GM19395 (cell line): ENCODE results near the gene TTLL10.
"Not testable (repeated sequence)": the region's sequence is repeated elsewhere in the genome, so short reads cannot be mapped to it uniquely, and the experiment has no call there.

Source experiments
- ATAC-seq: cut with Tn5 transposase; IDR thresholded peaks from one replicate; pipeline ENCODE4 v1.9.1; 2021; ENCODE audit warnings: mild to moderate bottlenecking, moderate library complexity; ENCODE audit not compliant: unreplicated experiment

Gene TTLL10

DNA sequence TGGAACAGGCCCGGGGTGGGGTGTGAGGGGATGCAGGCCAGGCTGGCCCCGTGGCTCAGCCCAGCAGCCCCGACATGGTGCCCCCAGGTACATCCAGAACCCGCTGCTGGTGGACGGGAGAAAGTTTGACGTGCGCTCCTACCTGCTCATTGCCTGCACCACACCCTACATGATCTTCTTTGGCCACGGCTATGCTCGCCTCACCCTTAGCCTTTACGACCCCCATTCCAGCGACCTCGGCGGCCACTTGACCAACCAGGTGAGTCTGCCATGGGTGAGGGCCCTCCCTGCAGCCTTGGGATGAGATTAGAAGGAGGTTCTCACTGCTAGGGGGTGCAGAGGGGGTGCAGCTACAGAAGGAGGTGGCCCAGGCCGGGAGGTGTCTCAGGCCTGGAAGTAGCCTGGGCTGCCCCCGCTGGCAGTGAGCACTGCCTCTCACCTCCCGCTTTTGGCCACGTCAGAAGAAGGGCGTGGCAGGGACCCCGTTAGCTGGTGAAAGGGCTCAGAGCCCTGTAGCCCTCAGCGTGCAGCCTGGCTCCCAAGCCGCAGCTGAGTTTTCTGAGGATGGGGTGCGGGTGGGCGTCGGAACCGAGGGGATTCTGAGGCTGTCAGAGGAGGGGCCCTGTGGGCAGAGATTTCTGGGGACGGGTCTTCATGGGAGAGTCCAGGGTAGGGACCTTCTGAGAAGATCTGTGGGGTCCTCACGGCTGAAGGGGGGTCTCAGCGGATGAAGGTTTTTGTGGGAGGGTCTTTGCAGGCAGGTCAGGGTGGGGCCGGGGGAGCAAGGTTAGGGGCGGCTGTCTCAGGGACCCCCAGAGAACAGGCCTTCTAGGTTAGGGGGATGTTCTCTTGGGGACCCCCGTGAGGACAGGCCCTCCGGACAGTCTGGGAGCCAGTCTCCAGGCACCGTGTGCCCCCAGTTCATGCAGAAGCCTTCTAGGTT is 10.4 kb downstream of the TTLL10 start:
- no peak for ATAC-seq

DNA sequence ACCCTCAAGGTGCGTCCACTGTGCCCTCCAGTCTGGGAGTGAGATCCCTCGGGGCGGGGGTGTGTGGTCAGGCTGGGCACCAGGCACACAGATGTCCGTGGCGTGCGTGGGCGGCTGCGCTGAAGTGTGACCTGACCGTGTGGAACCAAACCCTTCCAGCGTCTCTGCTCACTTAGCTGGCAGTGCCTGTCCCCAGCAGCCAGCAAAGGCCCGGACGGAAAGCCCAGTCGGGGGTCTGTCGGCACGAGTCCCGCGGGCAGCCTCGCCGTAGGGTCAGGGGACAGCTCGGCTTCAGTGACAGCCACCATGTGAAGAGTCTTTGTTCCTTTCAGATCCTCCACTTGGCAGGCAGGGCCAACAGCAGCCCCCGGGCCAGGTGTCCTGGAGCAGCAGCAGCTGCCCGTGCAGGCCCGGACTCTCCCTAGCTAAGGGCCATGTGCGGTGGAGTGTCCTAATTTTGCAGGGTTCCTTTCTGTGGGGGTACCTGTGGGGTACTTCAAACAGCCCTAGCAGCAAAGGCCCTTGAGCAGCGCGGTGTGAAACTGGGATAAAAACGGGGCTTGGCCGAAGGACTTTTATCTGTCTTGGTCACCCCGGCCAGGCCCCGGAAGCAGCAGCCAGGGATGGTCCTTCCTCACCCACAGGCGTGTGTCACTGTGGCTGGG is 11.6 kb downstream of the TTLL10 start:
- no peak for ATAC-seq

DNA sequence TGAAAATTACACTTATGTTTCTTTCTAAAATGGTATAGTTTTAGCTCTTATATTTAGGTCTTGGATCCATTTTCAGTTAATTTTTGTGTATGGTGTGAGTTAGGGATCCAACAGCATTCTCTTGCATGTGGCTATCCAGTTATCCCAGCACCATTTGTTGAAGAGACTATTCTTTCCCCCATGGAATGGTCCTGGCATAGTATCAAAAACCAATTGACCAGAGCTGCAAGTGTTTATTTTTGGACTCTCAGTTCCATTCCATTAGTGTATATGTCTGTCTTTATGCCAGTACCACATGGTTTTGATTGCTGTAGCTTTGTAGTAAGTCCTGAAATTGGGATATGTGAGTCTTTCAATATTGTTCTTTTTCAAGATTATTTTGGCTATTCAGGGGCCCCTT is 14.3 kb downstream of the TTLL10 start:
- no peak for ATAC-seq

DNA sequence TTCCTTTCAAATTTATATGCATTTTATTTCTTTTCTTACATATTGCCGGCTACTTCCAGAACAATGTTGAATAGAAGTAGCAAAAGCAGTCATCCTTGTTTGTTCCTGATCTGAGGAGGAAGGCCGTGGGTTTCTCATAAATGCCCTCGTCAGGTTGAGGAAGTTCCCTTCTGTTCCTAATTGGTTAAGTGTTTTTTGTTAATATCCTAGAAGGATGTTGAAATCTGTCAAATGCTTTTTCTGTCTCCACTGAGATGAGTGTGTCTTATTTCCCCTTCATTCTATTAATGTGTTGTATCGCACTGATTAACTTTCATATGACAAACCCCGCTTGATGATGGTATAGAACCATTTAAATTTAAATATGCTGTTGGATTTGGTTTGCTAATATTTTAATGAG is 15.4 kb downstream of the TTLL10 start:
- ATAC-seq, result no peak

DNA sequence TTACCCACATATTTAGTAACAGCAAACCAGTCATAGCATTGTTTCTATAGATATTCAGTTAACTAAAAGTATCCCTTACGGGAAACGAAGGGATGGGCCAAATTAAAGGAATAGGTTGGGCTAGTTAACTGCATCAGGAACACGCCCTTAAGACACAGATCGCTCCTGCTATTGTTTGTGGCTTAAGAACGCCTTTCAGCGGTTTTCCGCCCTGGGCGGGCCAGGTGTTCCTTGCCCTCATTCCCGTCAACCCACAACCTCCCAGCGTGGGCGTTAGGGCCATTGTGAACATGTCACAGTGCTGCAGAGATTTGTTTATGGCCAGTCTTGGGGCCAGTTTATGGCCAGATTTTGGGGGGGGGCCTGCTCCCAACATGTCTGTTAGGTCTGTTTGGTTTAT is 18.1 kb downstream of the TTLL10 start:
- no peak for ATAC-seq

DNA sequence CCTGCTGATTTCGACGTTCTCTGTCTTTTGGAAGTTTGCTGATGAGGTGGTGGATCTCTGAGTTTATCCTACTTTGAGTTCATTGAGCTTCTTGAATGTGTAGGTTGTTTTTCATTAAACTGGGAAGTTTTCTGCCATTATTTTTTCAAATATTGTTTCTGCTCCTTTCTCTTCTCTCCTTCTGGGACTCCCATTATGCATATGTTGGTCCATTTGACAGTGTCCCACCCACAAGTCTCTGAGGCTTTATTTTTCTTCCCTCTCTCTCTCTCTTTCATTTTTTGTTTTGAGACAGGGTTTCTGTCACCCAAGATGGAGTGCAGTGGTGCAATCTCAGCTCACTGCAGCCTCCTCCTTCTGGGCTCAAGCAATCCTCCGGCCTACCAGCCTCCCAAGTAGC is 21.0 kb downstream of the TTLL10 start:
- ATAC-seq, result no peak

DNA sequence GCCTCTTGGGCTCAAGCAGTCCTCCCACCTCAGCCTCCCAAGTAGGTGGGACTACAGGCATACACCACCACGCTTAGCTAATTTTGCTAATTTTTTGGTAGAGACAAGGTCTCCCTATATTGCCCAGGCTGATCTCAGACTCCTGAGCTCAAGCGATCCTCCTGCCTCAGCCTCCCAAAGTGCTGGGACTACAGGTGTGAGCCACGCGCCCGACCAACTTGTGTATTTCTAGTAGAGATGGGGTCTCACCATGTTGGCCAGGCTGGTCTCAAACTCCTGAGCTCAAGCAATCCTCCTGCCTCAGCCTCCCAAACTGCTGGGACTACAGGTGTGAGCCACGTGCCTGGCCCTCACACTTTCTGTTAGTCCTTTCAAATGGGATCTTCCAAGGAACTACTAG is 22.0 kb downstream of the TTLL10 start:
- ATAC-seq, result not testable (repeated sequence)

DNA sequence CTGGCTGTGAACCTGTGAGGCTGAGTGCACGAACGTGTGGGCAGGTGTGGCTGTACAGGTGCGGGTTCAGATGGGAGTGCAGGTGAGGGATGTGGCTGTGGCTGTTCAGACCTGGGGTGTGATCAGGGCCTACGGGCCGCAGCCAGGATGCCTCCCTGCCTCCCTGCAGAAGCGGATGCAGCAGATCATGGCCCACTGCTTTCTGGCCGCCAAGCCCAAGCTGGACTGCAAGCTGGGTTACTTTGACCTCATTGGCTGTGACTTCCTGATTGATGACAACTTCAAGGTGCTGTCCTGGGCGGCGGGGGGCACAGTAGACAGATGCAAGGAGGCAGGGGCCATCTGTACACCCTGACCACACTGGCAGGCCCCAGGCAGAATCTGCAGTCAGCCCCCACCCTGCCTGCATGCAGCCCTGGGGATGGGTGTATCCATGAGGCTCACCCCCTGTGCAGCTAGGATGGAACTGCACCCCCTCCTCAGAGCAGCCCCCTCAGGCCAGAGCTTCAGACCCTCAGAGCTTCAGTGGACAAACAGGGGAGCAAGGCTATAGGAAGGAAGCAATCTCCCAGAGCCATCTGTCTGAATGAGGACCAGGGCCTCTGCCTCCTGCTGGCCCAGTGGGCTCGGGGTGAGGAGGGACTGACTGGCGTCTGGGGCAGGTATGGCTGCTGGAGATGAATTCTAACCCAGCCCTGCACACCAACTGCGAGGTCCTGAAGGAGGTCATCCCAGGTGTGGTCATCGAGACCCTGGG is 22.9 kb downstream of the TTLL10 start:
- no peak for ATAC-seq

DNA sequence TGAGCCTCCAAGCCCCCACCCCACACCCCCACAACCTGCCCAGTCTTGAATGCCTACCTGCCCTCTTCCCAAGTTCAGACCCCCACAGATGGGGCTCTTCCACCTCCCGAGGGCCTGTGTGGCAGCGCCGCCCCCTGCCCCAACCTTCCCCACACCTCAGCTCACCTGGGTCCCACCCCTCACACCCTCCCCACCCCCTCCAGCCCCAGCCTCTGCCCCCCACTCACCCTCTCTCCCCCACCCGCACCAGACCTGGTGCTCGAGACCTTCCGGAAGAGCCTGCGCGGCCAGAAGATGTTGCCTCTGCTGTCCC is 23.5 kb downstream of the TTLL10 start:
- ATAC-seq, result no peak

DNA sequence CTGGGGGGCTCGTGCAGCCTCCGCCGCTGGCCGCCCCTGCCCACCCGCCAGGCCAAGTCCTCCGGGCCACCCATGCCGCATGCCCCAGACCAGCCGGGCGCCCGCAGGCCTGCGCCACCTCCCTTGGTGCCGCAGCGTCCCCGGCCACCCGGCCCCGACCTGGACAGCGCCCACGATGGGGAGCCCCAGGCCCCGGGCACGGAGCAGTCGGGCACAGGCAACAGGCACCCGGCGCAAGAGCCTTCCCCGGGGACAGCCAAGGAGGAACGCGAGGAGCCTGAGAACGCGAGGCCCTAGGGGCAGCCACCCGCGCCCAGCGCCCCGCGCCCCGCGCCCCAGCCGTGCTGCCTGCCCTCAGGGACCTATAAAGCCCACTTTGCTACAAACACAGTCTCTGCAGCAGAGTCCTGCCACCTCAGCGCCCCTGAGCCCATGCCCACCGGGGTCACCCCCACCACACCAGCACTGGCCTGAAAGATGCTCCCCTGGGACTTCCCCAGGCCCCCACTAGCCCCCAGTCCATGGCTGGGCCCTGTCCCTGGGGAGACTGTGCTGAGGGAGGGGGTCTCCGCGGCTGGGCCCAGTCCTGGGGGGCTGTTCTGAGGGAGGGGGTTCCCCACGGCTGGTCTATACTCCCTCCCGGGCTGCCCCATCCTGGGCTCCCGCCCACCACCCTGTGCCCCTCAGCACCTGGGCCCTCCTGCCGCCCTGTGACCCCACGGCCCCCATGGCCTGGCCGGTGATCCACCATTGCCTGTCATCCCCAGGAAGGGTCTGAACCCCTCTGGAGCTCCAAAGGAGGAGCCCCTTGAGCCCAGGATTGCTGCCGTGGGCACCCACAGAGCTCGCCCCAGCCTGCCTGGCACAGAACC is 24.1 kb downstream of the TTLL10 start:
- ATAC-seq, result no peak

DNA sequence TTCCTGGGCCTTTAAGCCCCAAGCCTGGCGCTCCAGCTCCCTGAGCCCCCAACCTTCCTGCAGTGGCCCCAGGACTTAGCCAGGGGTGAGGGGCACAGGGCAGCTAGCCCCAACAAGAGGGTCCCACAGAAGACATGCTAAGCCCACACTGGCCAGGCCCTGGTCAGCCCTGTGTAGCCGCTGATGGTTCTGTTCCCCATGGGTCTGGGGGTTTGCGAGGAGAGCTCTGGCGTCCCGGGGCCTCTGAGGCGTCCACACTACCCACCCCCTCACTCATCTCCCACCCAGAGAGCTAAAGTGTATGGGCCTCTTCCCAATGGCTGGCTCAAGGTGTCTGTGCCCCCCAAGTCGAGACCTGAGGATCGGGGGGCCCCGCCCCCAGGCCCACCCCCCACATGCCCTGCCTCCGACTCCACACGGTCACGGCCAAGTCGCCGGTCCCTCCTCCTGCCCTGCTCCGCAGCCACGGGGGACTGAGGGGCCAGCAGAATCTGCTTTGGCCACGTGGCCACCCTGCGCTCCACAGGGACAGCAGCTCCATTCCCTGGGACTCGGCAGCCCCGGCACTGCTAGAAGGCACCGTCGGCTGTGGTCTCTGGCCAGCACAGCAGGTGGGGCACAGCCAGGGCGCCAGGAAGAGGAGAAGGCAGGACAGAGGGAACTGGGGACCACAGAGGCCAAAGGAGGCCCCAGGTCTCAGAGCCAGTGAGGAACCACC is 24.9 kb downstream of the TTLL10 start:
- ATAC-seq, result no peak

DNA sequence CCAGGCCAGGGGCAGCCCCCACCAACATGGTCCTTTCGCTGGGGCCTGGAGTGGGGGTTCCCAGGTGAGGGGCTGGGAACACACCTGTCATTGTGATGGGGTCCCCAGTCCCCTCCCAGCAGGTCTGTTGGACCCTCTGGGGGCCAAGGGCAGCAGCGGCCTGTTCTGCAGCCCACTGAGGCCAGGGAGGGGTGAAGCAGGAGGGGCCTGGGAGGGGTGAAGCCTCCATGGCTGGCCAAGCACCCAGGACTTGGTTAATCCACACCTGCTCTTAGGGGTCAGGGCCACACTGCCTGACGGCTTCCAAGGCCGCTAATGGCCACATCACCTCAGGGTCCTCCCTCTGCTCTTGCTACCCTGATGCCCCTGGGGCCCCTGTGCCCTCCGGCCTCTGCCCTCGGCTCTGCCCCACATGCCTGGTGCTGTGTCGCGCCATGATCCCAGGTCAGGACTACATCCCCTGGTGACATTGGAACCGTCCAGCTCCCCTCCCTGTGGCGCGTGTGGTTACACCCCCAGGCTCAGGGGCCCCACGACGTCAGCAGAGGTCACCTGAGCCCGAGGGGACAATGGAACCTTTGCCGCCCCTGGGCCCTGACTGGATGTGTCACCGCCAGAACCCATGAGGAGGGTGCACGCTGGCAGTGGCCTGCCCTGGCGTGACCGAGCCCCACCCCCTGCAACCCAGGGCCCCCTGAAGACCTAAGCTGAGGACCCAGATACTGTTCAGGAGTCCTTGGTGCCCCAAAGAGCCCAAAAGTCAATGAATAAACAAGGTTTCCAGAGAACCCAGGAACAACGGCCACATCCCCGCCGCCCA is 25.7 kb downstream of the TTLL10 start:
- ATAC-seq, result no peak

DNA sequence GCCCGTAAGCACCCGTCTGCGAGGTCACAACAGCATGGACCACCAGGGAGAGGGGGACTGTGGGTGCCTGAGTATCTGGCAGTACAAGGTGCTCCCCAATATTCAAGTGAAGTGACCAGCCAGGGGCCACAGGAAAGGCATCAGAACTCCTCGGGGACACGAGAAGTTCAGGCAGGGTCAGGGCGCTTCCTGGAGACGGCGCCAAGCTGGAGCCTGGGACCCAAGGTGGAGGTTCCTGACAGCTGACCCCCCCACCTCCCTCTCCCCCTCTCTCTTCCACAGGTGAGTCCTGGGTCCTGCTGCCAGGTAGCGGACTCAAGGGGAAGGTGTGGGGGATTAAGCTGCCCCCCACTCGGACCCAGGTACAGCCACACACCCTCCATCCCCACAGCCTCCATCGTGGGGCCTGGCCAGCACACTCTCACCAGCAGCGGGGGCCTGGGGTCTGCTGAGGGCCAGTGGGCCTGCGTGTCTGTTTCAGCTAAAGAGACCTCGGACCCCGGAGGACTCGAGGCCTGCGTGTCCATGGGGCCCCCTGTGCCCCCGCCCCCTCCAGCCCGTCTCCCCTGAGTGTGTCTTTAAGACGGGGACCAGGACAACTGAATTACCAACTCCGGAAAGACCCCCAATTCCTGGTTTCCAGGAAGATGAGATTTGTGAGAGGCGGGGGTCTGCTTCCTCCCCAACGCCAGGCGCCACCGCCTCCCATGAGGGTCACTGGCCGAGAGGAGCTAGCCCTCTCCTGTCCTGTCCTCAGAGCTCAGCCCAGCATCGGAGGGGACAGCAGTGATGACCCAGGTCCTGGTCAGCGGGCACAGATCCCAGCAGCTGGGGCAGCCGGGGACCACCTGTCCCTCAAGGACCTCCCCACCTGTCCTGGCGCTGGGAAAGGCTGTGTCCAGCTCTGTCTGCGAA is 26.5 kb downstream of the TTLL10 start:
- ATAC-seq, result no peak

DNA sequence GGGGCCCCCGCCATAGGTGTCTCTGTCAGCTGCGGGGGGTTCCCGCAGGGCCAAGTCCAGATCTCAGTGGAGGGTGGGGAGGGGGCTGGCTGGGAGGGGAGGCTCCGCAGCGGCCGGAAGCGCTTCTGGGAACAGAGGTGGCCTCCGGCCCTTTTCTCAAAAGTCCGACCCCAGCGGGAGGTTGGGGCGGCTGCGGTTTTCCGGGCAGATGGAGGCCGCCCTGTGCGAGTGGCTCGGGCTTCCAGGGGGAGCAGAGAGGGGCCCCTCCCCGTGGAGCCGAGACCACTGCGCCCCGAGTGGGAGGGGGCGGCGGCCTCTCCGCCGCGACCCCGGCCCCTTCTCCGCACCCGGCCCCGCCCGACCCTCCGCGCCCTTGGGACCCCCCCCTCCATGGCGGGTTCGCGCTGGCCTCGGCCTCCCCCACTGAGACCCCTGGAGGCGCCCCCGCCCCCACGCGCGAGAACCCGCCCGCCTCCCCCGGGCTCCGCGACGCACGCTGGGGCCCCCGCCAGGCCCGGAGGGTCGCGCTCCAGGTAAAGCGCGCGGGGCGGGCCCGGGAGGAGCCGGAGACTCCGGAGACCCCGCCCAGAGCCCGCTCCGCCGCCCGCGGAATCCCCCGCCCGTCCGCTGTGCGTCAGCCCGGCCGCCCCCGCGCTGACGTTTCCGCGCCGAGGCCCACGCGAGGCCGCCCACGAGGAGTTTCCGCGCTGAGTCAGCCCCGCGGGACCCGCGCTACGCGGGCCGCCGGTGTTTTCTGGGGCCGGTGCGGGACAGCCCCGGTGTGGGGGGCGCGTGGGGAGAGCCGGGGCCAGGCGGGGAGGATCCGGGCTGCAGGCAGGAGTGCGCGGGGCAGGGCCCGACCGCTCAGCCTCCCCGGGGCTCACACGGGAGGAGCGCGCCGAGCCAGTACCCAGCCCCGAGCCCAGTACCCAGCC is 27.5 kb downstream of the TTLL10 start:
- no peak for ATAC-seq

DNA sequence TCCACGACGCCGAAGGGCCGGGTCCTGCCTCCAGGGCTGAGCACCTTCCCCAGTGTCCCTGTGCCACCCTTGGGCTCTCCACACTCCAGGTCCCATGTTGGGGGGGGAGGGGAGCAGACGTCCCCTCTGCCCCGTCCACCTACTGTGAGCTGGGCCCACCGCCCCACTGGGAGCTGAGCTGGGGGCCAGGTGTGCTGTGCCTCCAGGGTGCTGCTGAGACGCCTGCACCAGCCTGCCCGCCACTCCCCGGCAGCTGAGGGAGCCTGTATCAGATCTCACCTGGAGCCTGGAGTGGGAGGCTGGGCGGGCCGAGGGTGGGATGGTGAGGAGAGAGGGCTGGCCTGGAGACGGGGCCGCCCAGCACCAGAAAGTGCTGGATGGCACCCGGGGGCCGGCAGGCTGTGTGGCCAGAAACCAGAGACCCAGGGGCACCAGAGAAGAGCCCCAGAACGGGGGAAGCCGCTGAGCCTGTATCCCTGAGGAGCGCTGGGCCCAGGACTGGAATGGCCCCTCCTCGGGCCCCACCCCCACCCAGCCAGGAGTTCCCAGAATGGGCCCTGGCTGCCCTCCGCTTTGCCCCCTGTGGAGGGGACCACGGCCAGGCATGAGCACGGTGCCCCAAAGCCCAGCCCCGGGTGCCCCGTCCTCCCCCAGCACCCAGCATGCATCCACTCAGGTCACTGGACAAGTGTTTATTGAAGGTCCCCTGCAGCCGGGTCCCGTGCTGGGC is 29.3 kb downstream of the TTLL10 start:
- no peak for ATAC-seq

DNA sequence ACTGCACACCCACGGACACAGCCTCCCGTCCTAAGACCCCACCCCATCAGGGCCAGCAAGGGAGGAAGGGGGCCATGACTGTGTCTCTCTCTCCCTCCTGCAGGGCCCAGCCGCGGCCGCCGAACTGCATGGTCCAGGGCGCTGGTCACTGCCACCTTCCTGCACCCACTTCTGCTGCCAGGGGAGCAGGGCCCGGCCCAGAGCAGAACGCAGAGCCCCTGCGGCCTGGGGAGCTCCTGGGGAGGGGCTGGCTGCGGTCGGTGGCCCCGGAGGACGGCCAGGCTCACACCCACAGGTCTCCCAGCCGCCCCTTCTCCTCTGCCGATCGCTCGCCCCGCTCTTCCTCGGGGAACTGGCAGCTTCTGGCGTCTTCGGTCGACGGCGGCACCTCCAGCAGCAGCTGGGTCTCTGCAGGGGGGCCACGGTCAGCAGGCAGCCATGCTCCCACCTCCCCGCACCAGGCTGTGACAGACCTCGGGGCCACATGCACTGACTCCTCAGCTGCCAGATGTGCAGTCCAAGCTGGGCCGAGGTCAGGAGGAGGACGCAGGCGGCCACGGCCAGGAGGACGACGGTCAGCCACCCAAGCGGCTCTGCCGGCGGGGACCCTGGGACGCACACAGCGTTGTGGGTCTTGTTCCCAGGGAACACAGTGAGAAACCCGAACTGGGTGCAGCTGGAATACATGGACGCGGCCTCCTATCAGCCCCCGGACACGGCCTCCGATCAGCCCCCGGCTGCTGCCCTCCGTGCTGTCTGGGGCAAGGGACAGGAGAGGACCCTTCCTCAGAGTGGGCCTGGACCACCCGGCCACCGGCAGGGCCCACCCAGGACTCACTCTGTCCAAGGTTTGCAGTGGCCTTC is 30.1 kb downstream of the TTLL10 start:
- no peak for ATAC-seq
